Body of pancreas (tissue), 4 donors: ENCODE results near the gene MYO15B.

Experiments used
- POLR2A ChIP-seq, 3 donors: fragments of 450-650 bp; IDR thresholded peaks; one replicate each; pipeline ENCODE4 v1.6.1; 2016; ENCODE audit warnings: antibody characterized with exemption in 3 of 3, mild to moderate bottlenecking in 2 of 3
- TF ChIP-seq, protein P1 (sequence below), 7 experiments: fragments of 450-650 bp in 4 of 7; fragments of 200-600 bp in 3 of 7; sonication (generic) in 3 of 7; IDR thresholded peaks; one replicate each; pipeline ENCODE4 v1.5.1; 2016 to 2019; ENCODE audit warnings: antibody characterized with exemption in 7 of 7

DNA sequence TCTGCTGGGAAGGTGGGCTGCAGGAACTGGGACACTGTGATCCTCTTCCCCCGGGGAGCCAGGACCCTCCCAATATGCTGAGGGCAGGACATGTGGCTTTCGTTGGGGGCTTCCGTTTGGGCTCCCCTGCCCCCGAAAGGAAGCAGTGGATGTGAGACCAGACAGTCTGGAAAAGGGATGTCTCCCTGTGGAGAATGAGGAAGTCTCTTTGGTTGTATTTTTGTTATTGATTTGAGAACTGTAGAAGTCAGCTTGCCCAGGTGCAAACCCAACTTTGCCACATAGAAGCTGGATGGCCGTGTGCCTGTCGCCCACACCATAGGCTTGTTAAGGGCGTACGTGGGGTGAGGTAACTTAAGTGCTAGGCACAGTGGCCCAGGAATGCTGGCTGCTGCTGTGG lies 43.4 kb upstream of the MYO15B start:
- TF ChIP-seq, protein P1, sequence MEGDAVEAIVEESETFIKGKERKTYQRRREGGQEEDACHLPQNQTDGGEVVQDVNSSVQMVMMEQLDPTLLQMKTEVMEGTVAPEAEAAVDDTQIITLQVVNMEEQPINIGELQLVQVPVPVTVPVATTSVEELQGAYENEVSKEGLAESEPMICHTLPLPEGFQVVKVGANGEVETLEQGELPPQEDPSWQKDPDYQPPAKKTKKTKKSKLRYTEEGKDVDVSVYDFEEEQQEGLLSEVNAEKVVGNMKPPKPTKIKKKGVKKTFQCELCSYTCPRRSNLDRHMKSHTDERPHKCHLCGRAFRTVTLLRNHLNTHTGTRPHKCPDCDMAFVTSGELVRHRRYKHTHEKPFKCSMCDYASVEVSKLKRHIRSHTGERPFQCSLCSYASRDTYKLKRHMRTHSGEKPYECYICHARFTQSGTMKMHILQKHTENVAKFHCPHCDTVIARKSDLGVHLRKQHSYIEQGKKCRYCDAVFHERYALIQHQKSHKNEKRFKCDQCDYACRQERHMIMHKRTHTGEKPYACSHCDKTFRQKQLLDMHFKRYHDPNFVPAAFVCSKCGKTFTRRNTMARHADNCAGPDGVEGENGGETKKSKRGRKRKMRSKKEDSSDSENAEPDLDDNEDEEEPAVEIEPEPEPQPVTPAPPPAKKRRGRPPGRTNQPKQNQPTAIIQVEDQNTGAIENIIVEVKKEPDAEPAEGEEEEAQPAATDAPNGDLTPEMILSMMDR (IDR thresholded peaks at IDR 0.05), result no peak
- TF ChIP-seq POLR2A (IDR thresholded peaks at IDR 0.05), result no peak
